Measurements from ENCODE around the gene COBLL1. TPM values are rescaled to one million over a fixed set of nuclear protein-coding genes. Genes with fewer than 3 reads are reported as not detected.

The COBLL1 gene
- total and polyA plus RNA-seq, 9 donors = 11.5 to 56.8 (median 38.4) TPM

GRCh38 chr2:164725542-164725941, 116.1 kb downstream of the COBLL1 start:
- Histone ChIP-seq H3K9me3 (no peaks in the 10 kb centered on the region), H3K4me1 (ENCODE audit: insufficient read depth) (no peaks in the 10 kb centered on the region), H3K27ac (no peak overlapping the region), H3K36me3 (no peaks in the 10 kb centered on the region), H3K4me3 (no peak overlapping the region), H3K27me3 (no peaks in the 10 kb centered on the region)
- DNase-seq = no peak
- intact Hi-C loops (cut with DNase I) = no loop called here
- 88 to 95% (median 90%) methylated on average over 3 of the region's 3 CpGs for WGBS, 3 donors
- no peak for TF ChIP-seq EP300 (IDR thresholded peaks at IDR 0.05)
- TF ChIP-seq, protein P1, sequence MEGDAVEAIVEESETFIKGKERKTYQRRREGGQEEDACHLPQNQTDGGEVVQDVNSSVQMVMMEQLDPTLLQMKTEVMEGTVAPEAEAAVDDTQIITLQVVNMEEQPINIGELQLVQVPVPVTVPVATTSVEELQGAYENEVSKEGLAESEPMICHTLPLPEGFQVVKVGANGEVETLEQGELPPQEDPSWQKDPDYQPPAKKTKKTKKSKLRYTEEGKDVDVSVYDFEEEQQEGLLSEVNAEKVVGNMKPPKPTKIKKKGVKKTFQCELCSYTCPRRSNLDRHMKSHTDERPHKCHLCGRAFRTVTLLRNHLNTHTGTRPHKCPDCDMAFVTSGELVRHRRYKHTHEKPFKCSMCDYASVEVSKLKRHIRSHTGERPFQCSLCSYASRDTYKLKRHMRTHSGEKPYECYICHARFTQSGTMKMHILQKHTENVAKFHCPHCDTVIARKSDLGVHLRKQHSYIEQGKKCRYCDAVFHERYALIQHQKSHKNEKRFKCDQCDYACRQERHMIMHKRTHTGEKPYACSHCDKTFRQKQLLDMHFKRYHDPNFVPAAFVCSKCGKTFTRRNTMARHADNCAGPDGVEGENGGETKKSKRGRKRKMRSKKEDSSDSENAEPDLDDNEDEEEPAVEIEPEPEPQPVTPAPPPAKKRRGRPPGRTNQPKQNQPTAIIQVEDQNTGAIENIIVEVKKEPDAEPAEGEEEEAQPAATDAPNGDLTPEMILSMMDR (IDR thresholded peaks at IDR 0.05) = no peak

GRCh38 chr2:164722616-164723338, 118.8 kb downstream of the COBLL1 start:
- intact Hi-C loops (cut with DNase I) = no loop called here
- Histone ChIP-seq H3K36me3 (no peaks in the 10 kb centered on the region), H3K27me3 (no peaks in the 10 kb centered on the region), H3K4me1 (ENCODE audit: insufficient read depth) (no peaks in the 10 kb centered on the region), H3K27ac (no peak overlapping the region), H3K9me3 (no peaks in the 10 kb centered on the region), H3K4me3 (no peak overlapping the region)
- DNase-seq = no peak
- TF ChIP-seq EP300 (IDR thresholded peaks at IDR 0.05) (no peak), POLR2A (IDR thresholded peaks at IDR 0.05) (no peak)
- TF ChIP-seq, protein P1 (IDR thresholded peaks at IDR 0.05) = no peak
- whole genome bisulfite sequencing, 3 donors = 81 to 91% (median 83%) methylated on average over 2 of the region's 2 CpGs

DNA sequence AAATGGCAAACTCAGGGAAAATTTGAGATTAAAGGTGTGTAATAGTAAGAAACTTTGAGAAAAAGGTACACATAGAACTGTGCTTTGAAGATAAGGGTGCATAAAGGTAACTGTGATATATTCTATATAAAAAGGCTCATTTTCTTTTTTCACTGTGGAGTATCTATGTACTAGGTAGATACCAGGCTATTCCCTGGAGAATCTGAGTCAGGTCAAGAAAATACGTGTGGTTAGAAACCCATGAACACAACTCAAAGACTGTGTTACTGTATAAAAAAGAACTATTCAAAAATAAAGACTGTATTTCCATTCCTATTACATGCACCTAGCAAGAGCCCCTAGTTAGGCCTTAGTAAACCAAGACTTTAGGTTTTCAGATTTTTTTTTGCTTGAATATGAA, 120.2 kb downstream of the COBLL1 start:
- no peak overlapping the region for H3K4me3 ChIP-seq
- H3K27ac ChIP-seq = no peak overlapping the region
- no peak for DNase-seq
- no peaks in the 10 kb centered on the region for H3K9me3 ChIP-seq
- 97% methylated on average over 1 of the region's 1 CpG for WGBS, 3 donors
- no peaks in the 10 kb centered on the region for H3K4me1 ChIP-seq (ENCODE audit: insufficient read depth)
- H3K36me3 ChIP-seq = no peaks in the 10 kb centered on the region
- no peaks in the 10 kb centered on the region for H3K27me3 ChIP-seq
- intact Hi-C loops (cut with DNase I) = no loop called here
- no peak for TF ChIP-seq POLR2A (IDR thresholded peaks at IDR 0.05)
- TF ChIP-seq EP300 (IDR thresholded peaks at IDR 0.05) = no peak
- TF ChIP-seq, protein P1 (IDR thresholded peaks at IDR 0.05) = no peak

GRCh38 chr2:164719996-164720941, 121.4 kb downstream of the COBLL1 start:
- Histone ChIP-seq H3K27ac (peak overlapping the region in 1 of 2 donors; percentile 29), H3K9me3 (no peaks in the 10 kb centered on the region), H3K36me3 (no peaks in the 10 kb centered on the region), H3K4me3 (no peak overlapping the region), H3K4me1 (ENCODE audit: insufficient read depth) (no peaks in the 10 kb centered on the region), H3K27me3 (no peaks in the 10 kb centered on the region)
- intact Hi-C loops (cut with DNase I) = loop anchor here in 1 of 4 donors (10.0 kb wide), 1 partner anchor 155 kb away; no protein-coding TSS in a partner anchor
- TF ChIP-seq, protein P1 (IDR thresholded peaks at IDR 0.05) = no peak
- TF ChIP-seq EP300 (IDR thresholded peaks at IDR 0.05) (no peak), POLR2A (IDR thresholded peaks at IDR 0.05) (no peak)
- DNase-seq = no peak
- 9 to 13% (median 11%) methylated on average over 3 of the region's 3 CpGs for WGBS, 3 donors
